Measurements from ENCODE around the gene SCTR.

GRCh38 chr2:119485336-119486110, 38.8 kb downstream of the SCTR start:
- TF ChIP-seq TAF1 (IDR thresholded peaks at IDR 0.05; ENCODE audit: borderline replicate concordance, low read depth, low read length) = no peak
- no peak for TF ChIP-seq POLR2AphosphoS5 (IDR thresholded peaks at IDR 0.05; ENCODE audit: low read depth, low read length)
- no peak for TF ChIP-seq POLR2A (IDR thresholded peaks at IDR 0.05; ENCODE audit: low read depth, low read length)
